Stimulated activated CD4-positive, alpha-beta T cell treated with anti-CD3 and anti-CD28 coated beads, Interleukin-2, amount 100 ng/mL, for 24 hours (primary cell): ENCODE measurements around the gene MAK.
A peak's percentile ranks its signal among the peaks of the same experiment; 100 is the strongest.
"Not testable (repeated sequence)": the region's sequence is repeated elsewhere in the genome, so short reads cannot be mapped to it uniquely, and the experiment has no call there.

ENCODE experiments used
- DNase-seq, 2 donors: peaks; one replicate each; pipeline ENCODE4 v3.0.0-alpha.2; 2020

MAK gene, protein sequence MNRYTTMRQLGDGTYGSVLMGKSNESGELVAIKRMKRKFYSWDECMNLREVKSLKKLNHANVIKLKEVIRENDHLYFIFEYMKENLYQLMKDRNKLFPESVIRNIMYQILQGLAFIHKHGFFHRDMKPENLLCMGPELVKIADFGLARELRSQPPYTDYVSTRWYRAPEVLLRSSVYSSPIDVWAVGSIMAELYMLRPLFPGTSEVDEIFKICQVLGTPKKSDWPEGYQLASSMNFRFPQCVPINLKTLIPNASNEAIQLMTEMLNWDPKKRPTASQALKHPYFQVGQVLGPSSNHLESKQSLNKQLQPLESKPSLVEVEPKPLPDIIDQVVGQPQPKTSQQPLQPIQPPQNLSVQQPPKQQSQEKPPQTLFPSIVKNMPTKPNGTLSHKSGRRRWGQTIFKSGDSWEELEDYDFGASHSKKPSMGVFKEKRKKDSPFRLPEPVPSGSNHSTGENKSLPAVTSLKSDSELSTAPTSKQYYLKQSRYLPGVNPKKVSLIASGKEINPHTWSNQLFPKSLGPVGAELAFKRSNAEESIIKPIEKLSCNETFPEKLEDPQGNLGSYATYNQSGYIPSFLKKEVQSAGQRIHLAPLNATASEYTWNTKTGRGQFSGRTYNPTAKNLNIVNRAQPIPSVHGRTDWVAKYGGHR

DNA sequence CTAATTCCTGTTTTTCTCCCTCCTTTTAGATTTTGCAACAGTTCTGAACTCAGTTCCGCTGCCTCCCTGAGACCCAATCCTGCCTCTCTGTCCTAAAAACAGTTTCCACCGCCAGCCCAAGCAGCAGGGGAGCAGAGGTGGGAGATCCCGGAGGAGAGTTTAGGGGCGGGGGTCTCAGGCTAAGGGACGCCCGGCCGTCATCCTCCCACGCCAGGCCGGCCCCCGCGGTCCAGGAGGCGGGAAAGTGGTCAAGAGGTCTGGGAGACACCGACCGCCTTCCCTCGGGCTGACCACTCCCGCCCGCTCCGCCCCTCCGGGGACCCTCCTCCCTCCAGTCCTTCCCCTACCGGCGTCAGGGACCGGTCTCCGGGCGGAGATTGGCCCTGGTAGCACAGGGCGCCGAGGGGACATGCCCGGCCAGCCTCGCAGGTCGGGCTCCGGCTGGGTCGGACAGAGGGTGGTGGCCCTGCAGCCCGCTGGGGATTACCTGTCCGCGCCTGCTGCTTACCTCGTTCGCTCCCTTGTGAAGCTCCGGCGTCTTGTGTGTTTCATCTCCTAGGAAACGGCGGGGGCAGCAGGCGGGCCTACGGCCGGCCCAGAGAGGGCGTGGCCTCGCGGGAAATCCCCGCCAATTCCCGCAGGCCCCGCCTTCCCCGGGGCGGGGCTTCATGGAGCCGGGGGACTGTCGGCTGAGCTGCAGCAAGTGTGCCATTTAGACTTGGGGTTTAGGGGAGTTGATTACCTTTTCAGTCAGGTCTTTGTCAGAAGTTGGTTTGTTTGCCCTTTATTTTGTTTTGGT is at the start of gene MAK:
TSS of gene MAK (minus strand) at position 545 of the 799 bp plus-strand sequence. CDS start 7,891 bp downstream, outside the sequence.
- peak; percentile 85 for DNase-seq

DNA sequence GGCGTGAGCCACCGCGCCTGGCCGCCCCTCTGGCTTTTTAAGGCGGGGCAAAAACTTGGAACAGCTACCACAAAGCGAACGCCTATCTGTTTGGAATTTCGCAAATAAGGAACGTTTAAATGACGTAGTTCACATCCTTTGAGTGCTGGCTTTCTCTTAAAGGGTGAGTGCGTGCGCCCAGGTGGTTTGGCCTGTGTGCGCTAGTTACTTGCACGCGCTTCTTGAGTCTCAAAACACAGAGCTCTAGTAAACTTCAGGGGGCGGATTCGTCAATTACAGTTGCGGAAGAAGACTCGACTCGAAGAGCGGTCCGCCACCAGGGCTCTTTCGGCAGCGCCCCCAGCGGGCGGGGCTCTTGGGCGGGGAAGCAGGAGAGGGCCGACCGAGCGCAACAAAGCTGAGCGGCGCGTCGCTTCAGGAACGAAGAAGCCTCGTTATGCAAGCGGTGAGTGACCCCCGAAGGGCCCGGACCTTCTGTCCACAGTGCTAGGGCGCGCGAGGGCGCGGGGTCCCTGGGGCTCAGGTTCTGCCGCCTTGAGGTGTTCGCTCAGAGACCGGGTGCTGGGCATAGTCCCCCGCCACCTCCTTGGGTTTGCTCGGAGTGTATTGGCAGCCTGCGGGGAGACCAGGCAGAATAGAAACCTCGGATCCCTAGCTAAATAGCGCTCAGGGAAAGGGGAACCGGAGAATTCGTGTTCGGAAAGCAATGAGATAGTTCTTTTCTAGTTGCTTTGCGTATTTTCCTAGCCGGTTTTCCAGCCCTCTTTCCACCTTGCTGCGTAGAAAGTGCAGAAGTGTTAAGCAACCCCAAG is 48.6 kb upstream of the MAK start, which contains the start of gene SYCP2L:
TSS of gene SYCP2L (plus strand) at position 362 of the 812 bp plus-strand sequence. CDS start at position 437, 75 bp downstream.
- DNase-seq: peak in 1 of 2 donors; percentile 27

DNA sequence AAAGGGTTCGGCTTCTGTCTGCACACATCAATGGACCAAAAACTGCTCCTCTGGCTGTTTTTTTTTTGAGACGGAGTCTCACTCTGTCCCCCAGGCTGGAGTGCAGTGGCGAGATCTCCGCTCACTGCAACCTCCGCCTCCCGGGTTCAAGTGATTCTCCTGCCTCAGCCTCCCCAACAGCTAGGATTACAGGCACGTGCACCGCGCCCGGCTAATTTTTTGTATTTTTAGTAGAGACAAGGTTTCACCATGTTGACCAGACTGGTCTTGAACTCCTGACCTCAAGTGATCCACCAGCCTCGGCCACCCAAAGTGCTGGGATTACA is 48.0 kb upstream of the MAK start:
- DNase-seq: not testable (repeated sequence)

DNA sequence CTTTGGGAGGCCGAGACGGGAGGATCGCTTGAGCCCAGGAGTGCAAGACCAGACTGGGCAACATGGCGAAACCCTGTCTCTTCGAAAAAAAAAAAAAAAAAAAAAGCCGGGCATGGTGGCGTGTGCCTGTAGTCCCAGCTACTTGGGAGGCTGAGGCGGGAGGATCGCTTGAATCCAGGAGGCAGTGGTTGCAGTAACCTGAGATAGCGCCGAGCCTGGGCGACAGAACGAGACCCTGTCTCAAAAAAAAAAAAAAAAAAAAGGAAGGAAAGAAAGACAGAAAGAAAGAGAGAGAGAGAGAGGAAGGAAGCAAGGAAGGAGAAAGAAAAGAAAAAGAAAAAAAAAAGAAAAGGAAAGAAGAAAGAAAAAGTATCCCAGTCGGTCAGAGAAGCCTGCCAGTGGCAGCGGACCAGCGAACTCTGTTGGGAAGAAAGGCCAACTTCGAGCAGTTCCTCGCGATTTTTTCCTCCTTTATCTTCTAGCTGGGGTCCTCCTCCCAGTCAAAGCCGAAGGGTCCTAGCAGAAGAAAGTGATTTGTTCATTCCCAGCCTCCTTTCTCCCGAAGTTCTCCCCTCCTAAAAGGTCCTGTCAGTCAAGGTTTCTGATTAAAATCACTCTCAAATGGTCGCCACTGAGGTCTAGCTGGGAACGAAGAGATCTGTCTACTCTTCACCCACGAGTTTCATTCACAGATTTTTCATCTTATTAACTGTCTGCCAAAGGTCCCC is 46.1 kb upstream of the MAK start:
- DNase-seq: no peak

DNA sequence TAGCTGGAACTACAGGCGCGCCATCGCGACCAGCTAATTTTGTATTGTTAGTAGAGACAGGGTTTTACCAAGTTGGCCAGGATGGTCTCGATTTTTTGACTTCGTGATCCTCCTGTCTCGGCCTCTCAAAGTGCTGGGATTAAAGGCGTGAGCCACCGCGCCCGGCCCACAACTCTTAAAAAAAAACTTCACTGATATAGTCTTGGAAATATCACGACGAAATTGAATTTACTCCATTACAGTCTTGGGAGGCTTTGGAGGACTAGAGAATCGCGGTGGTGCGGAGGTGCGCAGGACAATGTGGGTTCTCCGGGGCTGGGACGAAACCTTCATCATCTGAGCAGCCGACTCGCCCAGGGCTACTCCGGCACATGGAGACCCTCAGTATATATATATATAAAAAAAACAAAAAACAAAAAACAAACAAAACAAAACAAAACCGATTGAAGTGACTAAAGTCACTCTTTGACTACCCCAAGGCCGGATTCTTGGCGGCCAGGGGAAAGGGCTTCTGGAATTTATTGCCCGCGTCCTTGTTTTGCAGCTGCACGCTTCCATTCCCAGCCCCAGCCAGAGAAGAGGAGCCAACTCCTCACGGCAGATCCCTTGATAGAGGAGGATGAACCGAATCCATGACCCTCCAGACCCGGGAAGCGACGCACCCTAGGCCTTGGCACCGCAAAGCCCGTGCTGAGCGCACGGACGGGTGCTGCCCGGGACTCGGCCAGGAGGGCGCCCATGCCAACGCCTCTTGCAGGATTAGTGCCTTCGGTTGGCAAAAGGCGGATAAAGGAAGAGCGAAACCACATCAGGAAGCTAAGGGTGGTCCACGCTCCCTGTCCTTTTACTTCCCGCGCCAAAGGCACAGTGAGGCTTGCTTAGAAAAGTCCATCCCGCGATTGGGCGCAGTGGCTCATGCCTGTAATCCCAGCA is 45.2 kb upstream of the MAK start:
- DNase-seq: no peak

DNA sequence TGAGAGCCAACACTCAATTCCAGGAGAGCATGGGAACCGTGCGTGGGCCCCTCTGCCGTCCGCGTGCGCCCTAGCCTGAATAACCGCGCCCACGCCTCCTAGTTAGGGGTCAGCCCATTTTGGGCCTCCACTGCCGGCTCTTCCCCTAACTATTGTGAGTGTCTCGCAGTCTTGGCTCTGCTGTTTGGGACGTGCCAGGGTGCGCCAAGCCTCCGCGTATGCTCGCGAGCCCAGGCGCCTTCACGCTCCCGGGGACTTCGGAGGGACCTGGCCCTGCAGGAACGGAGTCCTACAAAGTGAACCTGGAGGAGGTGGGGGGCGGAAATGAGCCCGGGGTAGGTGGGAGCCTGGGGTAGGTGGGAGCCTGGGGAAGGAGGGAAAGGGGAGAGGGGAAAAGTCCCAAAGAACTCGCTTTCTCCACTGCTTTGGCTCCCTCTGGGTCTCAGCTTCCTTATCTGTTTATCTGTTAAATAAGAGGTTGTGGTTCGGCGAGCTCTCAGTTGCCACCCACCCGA is 44.4 kb upstream of the MAK start:
- DNase-seq: no peak

DNA sequence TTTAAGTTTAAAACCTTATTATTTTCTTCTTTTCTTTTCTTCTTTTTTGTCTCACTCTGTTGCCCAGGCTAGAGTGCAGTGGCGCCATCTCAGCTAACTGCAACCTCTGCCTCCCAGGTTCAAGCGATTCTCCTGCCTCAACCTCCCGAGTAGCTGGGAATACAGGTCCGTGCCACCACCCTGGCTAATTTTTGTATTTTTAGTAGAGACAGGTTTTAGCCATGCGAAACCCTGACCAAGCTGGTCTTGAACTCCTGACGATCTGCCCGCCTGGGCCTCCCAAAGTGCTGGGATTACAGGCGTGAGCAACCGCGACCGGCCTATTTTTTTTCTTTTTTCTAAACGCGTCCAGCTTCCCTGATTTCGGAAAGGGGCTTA is 43.9 kb upstream of the MAK start:
- DNase-seq: not testable (repeated sequence)

DNA sequence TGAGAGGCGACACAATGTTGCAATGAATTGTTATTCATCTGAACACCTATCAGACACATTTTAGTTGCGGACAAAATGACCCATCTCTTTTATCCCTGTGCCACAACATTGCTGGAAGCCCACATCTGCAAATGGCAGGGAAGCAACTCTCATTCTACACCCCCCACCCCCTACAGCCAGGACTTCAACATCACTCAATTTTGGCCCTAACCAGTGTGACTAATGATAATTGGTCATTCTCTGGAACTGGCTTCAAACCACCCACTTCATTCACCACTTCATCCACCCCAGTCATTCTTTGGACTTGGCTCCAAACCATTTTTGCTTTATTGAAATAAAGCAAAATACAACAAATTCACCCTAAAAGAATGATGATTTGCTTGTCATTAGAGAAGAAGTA is 42.0 kb upstream of the MAK start:
- no peak for DNase-seq

DNA sequence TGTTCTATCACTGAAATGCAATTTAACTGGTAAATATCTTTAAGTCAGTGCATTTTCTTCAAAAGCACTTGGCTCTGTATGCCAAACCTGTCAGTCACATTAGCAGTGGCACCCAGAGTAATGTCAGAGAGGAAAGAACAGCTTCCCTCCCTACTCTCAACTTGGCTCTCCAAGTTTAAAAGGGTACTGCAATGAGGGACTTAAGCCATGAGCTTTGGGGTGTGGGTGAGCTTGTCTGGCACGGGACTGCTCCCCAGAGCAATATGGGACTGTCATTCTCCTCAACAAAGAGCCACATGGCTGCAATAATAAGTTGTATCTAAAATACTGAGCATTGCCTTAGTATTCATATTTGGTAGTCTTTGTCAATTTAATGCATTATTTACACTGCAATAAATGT is 39.5 kb upstream of the MAK start:
- DNase-seq: no peak

DNA sequence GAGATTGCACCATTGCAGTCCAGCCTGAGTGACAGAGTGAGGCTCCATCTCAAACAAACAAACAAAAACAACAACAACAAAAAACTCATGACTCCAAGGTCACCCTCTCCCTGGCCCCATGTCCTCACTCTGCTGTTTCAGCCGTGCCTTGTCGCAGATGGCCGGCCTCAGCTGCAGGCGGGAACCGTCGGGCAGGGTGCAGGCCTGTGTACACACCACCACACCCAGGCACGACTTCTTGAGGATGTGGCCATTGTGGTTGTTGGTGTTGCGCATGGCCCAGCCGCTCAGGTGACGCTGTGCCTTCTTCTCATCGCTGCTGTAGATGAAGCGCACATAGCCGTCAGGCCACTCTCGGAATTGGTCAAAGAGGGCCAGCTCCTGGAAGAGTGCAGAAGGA is 38.7 kb upstream of the MAK start:
- no peak for DNase-seq

DNA sequence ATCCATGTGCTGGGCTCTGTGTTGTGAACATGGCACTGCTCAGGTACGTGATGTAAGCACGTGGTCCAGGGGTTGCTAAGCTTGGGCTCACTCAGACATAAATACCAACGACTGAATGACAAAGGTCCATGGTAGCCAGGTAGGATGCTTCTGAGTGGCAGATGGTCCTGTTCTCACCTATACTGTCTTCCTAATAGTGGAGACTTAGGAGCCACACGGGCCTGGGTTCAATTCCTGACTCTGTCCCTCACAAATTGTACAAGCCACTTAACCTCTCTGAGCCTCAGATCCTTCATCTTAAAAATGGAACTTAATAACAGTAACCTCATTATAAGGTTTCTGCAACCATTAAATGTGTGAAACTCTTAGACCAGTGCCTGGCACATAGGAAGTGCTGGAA is 36.7 kb upstream of the MAK start:
- DNase-seq: no peak

DNA sequence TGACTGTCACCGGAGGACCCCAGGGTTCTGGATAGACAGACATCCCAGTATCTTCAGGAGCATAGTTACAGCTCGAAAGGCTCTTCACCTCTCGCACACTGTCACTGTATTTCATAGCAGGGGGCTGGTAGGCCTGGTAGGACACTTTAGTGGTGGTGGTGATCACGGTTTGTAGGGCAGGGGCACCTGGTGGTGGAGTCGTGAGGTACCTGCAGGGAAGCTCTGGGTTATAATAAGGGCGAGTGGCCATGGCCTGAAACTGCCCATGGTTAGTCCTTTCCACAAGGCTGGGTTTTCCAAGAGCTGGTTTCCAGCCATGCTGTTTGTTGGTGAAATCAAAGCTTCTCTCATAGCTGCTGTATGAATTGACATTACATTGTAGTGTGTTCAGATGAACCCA is 35.9 kb upstream of the MAK start:
- DNase-seq: no peak

DNA sequence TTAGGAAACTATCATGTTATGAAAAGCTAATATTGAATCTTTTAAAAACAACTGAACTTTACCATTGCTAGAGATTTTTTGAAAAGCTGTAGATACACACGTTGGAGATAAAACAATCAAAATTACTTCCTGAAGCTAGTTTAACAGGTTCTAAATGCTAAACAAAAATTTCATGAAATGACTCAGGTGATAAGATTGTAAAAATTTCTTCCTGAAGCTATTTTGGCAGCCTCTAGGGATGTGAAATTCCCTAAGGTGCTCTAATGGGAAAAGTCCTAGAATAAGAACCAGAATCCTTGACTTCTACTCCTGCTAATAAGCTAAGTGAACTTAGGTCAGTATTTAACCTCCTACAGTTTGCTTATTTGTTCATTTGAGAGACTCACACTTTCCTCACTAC is 35.0 kb upstream of the MAK start:
- DNase-seq: no peak

DNA sequence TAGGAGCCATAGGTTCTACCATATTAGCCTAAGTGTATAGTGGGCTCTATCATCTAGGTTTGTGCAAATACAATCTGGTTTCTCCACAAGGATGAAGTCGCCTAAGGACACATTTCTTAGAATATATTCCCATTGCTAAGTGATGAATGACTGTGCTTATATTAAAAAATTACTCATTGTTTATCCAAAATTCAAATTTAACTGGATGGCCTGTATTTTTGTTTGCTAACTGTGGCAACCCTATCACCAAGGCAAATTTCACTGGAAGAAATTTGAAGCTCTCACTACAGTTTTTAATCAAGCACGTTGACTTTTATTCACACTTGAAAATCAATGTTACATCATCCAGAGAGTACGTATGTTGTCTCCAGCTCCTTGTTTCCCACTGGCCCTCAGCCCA is 29.6 kb upstream of the MAK start:
- DNase-seq: no peak

DNA sequence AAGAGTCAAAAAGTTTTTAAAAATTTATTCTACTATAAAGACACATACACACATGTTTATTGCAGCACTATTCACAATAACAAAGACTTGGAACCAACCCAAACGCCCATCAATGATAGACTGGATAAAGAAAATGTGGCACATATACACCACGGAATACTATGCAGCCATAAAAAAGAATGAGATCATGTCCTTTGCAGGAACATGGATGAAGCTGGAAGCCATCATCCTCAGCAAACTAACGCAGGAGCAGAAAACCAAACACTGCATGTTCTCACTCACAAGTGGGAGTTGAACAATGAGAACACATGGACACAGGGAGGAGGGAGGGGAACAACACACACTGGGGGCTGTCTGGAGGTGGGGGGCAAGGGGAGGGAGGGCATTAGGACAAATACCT is 28.4 kb upstream of the MAK start:
- not testable (repeated sequence) for DNase-seq

DNA sequence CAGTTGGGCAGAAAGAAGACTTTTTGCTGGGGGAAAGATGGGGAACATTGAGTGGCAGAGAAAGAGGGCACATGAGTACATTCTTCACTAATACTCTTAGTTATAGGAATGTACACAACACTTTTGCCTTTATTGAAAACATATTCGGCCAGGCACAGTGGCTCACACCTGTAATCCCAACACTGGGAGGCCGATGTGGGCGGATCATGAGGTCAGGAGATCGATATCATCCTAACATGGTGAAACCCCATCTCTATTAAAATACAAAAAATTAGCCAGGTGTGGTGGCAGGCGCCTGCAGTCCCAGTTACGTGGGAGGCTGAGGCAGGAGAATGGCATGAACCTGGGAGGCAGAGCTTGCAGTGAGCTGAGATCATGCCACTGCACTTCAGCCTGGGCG is 24.7 kb upstream of the MAK start:
- DNase-seq: not testable (repeated sequence)

DNA sequence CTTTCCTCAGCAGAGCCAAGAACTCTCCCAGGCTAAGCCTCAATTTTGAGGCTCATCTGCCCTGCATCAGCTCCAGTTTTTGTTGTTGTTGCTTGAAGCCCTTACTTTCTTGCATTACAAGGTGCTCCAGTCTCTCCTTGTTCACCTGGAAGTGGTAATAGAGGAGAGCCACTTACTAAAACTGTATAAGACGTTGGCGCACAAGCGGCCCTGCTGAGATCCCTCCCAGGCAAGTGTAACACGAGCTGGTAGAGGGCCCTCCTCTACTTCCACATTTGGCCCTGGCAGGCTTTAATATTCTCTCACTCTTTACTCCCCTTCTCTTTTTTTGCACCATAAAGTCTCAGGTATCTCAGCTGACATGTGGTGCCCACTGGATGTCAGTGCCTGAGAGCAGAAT is 24.0 kb upstream of the MAK start:
- no peak for DNase-seq

DNA sequence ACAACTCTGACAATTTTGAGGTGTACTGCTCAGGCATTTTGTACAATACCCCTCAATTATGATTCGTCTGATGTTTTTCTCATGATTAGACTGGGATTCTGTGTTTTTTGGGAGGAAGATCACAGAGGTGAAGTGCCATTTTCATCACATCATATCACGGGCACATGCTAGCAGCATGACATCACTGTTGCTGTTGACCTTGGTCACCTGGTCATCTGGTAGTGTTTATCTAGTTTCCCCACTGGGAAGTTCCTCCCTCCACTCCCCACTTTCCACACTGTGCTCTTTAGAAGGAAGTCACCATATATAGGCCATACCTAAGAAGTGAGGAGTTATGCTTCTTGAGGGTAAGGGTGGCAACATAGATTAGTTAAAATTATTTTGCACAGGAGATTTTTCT is 22.7 kb upstream of the MAK start:
- no peak for DNase-seq

DNA sequence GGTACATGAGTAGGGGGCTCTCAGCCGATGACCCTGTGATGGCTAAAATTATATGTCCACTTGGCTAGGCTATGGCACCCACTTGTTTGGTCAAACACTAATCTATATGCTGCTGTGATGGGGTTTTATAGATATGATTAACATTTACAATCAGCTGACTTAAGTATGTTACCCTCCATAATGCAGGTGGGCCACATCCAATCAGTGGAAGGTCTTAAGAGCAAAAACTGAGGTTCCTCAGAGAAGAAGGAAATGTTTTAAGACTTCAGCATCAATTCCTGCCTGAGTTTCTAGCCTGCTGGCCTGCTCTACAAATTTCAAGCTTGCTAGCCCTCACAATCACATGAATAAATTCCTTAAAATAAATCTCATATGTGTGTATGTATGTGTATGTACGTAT is 18.9 kb upstream of the MAK start:
- DNase-seq: no peak

DNA sequence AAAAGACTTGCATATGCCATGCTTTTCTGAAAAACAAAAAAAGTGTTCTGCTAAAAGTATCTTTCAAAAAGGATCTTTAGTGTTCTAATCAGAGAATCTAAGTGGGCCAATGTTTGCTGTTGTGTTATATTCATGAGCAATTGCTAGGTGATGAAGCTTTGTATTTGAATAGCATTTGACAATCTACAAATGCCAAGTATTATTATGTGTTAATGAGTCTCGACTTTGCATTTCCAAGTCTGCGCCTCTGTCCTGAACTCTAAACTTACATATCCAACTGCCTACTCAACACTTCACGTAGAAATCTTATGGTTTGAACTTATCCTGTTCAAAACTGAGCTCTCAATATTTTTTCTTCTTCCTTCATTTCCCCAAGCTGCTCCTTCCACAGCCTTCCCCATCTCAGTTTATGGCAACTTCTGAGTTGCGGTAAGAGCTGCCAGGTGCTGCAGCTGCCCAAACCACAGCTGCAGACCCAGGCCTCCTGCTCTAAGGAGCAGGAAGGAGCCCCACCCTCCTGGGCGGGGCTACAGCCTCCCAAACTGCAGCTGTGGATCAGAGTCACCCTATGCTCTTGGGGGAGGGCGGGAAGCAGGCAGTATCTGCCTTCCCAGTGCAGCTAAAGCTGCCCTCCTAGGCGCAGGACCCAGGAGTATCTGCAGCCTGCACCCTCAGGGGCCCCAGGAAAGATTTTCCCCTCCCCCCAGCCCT is 16.7 kb upstream of the MAK start:
- no peak for DNase-seq
